ENCODE measurements around the gene HNRNPA1L2.

DNA sequence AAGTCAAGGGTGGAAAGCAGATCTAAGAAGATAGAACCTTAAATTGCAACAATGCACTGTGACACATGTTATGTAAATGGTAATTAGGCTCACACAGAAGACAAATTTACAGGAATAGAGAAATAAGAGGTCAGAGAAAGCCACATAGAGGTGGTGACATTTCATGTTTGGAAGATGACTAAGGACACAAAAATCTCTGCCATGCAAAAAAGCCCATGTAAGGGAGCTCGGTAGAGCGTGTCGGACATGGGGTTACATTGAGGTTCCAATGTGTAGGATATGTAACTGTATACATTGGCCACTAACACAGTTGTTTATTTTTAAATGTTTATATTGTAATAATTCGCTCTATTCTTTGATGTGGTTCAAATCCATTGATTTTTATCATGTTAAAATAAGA is 44.1 kb downstream of the HNRNPA1L2 start:
- TF ChIP-seq IRF1 (CRISPR knock-in tag; IDR thresholded peaks at IDR 0.05) (no peak), ZNF281 (CRISPR knock-in tag; IDR thresholded peaks at IDR 0.05) (no peak), FOXJ3 (CRISPR knock-in tag; IDR thresholded peaks at IDR 0.05; ENCODE audit: borderline replicate concordance) (no peak), USF2 (CRISPR knock-in tag; IDR thresholded peaks at IDR 0.05) (no peak), JUN (CRISPR knock-in tag; IDR thresholded peaks at IDR 0.05) (no peak)
- TF ChIP-seq, protein P1, sequence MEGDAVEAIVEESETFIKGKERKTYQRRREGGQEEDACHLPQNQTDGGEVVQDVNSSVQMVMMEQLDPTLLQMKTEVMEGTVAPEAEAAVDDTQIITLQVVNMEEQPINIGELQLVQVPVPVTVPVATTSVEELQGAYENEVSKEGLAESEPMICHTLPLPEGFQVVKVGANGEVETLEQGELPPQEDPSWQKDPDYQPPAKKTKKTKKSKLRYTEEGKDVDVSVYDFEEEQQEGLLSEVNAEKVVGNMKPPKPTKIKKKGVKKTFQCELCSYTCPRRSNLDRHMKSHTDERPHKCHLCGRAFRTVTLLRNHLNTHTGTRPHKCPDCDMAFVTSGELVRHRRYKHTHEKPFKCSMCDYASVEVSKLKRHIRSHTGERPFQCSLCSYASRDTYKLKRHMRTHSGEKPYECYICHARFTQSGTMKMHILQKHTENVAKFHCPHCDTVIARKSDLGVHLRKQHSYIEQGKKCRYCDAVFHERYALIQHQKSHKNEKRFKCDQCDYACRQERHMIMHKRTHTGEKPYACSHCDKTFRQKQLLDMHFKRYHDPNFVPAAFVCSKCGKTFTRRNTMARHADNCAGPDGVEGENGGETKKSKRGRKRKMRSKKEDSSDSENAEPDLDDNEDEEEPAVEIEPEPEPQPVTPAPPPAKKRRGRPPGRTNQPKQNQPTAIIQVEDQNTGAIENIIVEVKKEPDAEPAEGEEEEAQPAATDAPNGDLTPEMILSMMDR (IDR thresholded peaks at IDR 0.05), result no peak

All from WTC11 (cell line).